OCI-LY1 (cell line): ENCODE data around the gene RUNX3.

ENCODE experiments used
- H2AFZ ChIP-seq: fragments of 200-600 bp; sonication (generic), shearing (Covaris generic); 2 replicates; pipeline ENCODE4 v1.6.0; 2014; ENCODE audit warnings: antibody characterized with exemption, mild to moderate bottlenecking, low read length
- H3F3A ChIP-seq: fragments of 200-600 bp; sonication (generic), shearing (Covaris generic); 2 replicates; pipeline ENCODE4 v1.6.0; 2014; ENCODE audit warnings: mild to moderate bottlenecking, antibody characterized with exemption, low read length, moderate library complexity; ENCODE audit not compliant: insufficient read depth
- H3K27ac ChIP-seq: fragments of 200-600 bp; sonication (generic); 2 replicates; pipeline ENCODE4 v1.5.1; 2014; ENCODE audit warnings: low read length, mixed run types, mild to moderate bottlenecking, low read depth; ENCODE audit not compliant: poor library complexity, severe bottlenecking
- H3K27me3 ChIP-seq: fragments of 200-600 bp; sonication (generic); 2 replicates; pipeline ENCODE4 v1.6.0; 2014; ENCODE audit warnings: antibody characterized with exemption, mild to moderate bottlenecking, low read length, moderate library complexity; ENCODE audit not compliant: insufficient read depth
- H3K36me3 ChIP-seq: fragments of 200-600 bp; sonication (generic); 2 replicates; pipeline ENCODE4 v1.6.1; 2014; ENCODE audit warnings: mild to moderate bottlenecking, antibody characterized with exemption, low read length, moderate library complexity, mixed read lengths; ENCODE audit not compliant: insufficient read depth
- H3K4me1 ChIP-seq: fragments of 200-600 bp; sonication (generic); 2 replicates; pipeline ENCODE4 v1.5.1; 2014; ENCODE audit warnings: mild to moderate bottlenecking, low read length, moderate library complexity; ENCODE audit not compliant: insufficient read depth, severe bottlenecking
- H3K4me2 ChIP-seq: fragments of 200-600 bp; sonication (generic), shearing (Covaris generic); 2 replicates; pipeline ENCODE4 v1.6.1; 2014; ENCODE audit warnings: low read length
- H3K4me3 ChIP-seq: fragments of 200-600 bp; sonication (generic); 2 replicates; pipeline ENCODE4 v1.5.1; 2014; ENCODE audit warnings: low read length, low read depth, mild to moderate bottlenecking, mixed read lengths; ENCODE audit not compliant: poor library complexity, severe bottlenecking
- H3K79me2 ChIP-seq: fragments of 200-600 bp; shearing (Covaris generic); 2 replicates; pipeline ENCODE4 v1.6.1; 2016; ENCODE audit warnings: mixed run types, low read length, mixed read lengths; ENCODE audit not compliant: insufficient read depth
- H3K9ac ChIP-seq: fragments of 200-600 bp; sonication (generic), shearing (Covaris generic); 2 replicates; pipeline ENCODE4 v1.6.1; 2014; ENCODE audit warnings: mild to moderate bottlenecking, low read length, mixed read lengths
- H3K9me2 ChIP-seq: fragments of 200-600 bp; sonication (generic), shearing (Covaris generic); 2 replicates; pipeline ENCODE4 v1.6.1; 2014; ENCODE audit warnings: low read depth, mild to moderate bottlenecking, low read length, mixed read lengths
- H3K9me3 ChIP-seq: fragments of 200-600 bp; shearing (Covaris generic); 2 replicates; pipeline ENCODE4 v1.6.1; 2014; ENCODE audit warnings: low read length, mixed read lengths
- H4K20me1 ChIP-seq: fragments of 200-600 bp; sonication (generic), shearing (Covaris generic); 2 replicates; pipeline ENCODE4 v1.6.0; 2016; ENCODE audit warnings: mild to moderate bottlenecking, low read length; ENCODE audit not compliant: insufficient read depth
- EZH2 ChIP-seq: fragments of 200-600 bp; sonication (generic), shearing (Covaris generic); IDR thresholded peaks from 2 replicates; pipeline ENCODE4 v1.8.0; 2017; ENCODE audit warnings: borderline replicate concordance, mixed run types, mild to moderate bottlenecking, antibody characterized with exemption, low read length, moderate library complexity, mixed read lengths
- TF ChIP-seq, protein P1 (sequence below): fragments of 200-600 bp; sonication (generic), shearing (Covaris generic); IDR thresholded peaks from 2 replicates; pipeline ENCODE4 v1.5.1; 2017; ENCODE audit warnings: mild to moderate bottlenecking, antibody characterized with exemption, low read length, moderate library complexity, mixed read lengths

RUNX3 gene

DNA sequence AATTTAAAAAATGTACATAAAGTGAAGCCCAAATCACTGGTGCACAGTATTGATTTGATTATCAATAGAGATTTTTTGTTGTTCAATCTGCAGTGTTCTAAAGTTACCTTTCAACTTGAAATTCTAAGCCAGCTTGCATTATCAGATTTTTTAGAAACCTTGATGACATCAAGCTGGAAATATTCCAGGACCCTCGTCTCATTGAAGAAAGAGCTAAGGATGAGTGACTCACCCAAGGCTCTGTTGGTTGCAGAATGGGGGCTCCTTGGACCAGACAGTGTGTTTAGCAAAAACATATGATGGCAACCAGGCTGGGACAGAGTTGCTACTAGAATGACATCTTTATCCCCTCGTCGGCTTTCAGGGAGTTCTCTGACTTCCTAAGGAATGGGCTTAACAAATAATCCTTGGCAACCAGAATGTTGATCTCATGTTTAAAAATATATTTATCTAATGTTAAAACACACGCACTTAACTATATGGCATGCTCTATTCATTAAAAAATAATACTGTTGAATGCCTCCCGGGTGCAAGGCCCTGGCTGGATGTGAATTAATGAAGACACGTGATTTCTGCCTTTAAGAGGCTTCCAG, 79.7 kb downstream of the RUNX3 start:
- TF ChIP-seq EZH2, result no peak
- TF ChIP-seq, protein P1, sequence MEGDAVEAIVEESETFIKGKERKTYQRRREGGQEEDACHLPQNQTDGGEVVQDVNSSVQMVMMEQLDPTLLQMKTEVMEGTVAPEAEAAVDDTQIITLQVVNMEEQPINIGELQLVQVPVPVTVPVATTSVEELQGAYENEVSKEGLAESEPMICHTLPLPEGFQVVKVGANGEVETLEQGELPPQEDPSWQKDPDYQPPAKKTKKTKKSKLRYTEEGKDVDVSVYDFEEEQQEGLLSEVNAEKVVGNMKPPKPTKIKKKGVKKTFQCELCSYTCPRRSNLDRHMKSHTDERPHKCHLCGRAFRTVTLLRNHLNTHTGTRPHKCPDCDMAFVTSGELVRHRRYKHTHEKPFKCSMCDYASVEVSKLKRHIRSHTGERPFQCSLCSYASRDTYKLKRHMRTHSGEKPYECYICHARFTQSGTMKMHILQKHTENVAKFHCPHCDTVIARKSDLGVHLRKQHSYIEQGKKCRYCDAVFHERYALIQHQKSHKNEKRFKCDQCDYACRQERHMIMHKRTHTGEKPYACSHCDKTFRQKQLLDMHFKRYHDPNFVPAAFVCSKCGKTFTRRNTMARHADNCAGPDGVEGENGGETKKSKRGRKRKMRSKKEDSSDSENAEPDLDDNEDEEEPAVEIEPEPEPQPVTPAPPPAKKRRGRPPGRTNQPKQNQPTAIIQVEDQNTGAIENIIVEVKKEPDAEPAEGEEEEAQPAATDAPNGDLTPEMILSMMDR, result no peak
- Histone ChIP-seq H3K9me3 (no peaks in the 10 kb centered on the region), H3K36me3 (no peaks in the 10 kb centered on the region; the same call in 1 of the 2 replicates), H2AFZ (no peak overlapping the region), H3K9me2 (no peaks in the 10 kb centered on the region), H3K4me1 (peaks cover 15% of the 10 kb centered on the region), H3K9ac (no peak overlapping the region), H3K79me2 (no peaks in the 10 kb centered on the region), H3K4me2 (no peak overlapping the region), H3F3A (no peaks in the 10 kb centered on the region), H3K4me3 (no peak overlapping the region), H3K27me3 (no peaks in the 10 kb centered on the region), H4K20me1 (no peaks in the 10 kb centered on the region), H3K27ac (no peak overlapping the region)

DNA sequence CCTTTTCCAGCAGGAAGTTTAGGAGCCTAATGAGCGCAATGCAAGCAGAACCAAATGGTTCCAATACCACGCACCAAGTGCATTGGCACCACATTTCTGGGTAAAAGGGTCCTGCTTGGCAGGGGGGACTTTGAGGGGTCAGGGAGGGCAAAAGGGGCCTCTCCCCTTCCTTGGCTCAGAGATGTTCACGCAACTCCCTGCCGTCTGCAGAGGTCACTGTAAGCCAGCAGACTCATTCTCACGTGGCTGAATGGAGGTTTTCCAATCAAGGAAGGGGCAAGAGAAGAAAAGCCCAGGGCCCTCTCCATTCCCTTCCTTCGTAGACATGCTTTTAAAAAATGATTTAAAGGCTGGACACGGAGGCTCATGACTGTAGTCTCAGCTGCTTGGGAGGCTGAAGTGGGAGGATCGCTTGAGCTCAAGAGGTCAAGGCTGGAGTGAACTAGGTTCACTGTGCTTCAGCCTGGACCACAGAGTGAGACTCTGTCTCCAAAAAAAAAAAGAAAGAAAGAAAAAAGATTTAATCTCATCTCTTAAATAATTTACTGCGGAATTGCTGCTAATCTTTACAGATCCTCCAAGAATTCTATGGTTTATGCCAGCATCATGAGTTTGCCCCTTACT, 80.3 kb downstream of the RUNX3 start:
- peaks cover 15% of the 10 kb centered on the region for H3K4me1 ChIP-seq
- no peak overlapping the region for H3K9ac ChIP-seq
- no peaks in the 10 kb centered on the region for H3K9me3 ChIP-seq
- no peak overlapping the region for H3K4me3 ChIP-seq
- H3K36me3 ChIP-seq, result no peaks in the 10 kb centered on the region; the same call in 1 of the 2 replicates
- TF ChIP-seq, protein P1, result peak; percentile 47; the same call in 1 of the 2 replicates
- no peak for TF ChIP-seq EZH2
- no peaks in the 10 kb centered on the region for H4K20me1 ChIP-seq
- H3K27me3 ChIP-seq, result no peaks in the 10 kb centered on the region
- no peaks in the 10 kb centered on the region for H3F3A ChIP-seq
- no peak overlapping the region for H2AFZ ChIP-seq
- H3K79me2 ChIP-seq, result no peaks in the 10 kb centered on the region
- H3K9me2 ChIP-seq, result no peaks in the 10 kb centered on the region
- no peak overlapping the region for H3K27ac ChIP-seq
- no peak overlapping the region for H3K4me2 ChIP-seq
